Activated naive CD8-positive, alpha-beta T cell treated with anti-CD3 and anti-CD28 coated beads for 36 hours (primary cell): ENCODE results near the gene PPP1R13L. TPM values are rescaled to one million over a fixed set of nuclear protein-coding genes. Genes with fewer than 3 reads are reported as not detected.
"Not testable (repeated sequence)": the region's sequence is repeated elsewhere in the genome, so short reads cannot be mapped to it uniquely, and the experiment has no call there.

ENCODE experiments used
- DNase-seq: peaks from one replicate; pipeline ENCODE4 v3.0.0; 2021
- H3K27ac Mint-ChIP-seq: one replicate; pipeline ENCODE4 v1.8.0; 2022; ENCODE audit warnings: mild to moderate bottlenecking, moderate library complexity, mixed read lengths
- H3K27me3 Mint-ChIP-seq: one replicate; pipeline ENCODE4 v1.8.0; 2022; ENCODE audit warnings: mild to moderate bottlenecking, mixed read lengths
- H3K36me3 Mint-ChIP-seq: one replicate; pipeline ENCODE4 v1.8.0; 2021; ENCODE audit warnings: mild to moderate bottlenecking, mixed read lengths
- H3K4me1 Mint-ChIP-seq: one replicate; pipeline ENCODE4 v1.8.0; 2021; ENCODE audit warnings: mixed read lengths
- H3K4me3 Mint-ChIP-seq: one replicate; pipeline ENCODE4 v1.8.0; 2022; ENCODE audit warnings: mild to moderate bottlenecking, moderate library complexity, mixed read lengths
- H3K9me3 Mint-ChIP-seq: one replicate; pipeline ENCODE4 v1.8.0; 2022; ENCODE audit warnings: mixed read lengths
- total RNA-seq, 2 experiments: library from RNA; stranded (reverse); gene quantifications; one replicate each; pipeline ENCODE4 v1.2.3, GENCODE V29; 2021

Gene PPP1R13L
- total RNA-seq, 2 experiments from 2014 or later = 3.6 to 4.7 TPM

DNA sequence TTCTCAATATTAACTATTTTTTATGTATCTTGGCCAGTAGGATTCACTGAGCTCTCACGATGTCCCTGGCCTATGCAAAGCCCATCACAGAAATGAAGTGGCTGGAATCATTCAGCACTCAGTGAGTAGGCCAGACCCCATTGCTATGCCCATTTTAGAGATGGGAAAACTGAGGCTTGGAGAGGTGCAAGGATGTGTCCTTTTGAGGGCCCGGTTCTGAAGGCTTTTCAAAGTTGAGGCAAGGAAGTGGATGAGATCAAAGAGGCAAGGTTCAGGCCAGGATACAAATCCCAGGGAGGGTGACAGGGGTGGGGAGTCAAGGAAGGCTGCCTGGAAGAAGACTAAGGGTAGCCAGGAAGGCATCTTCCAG lies 37.5 kb upstream of the PPP1R13L start:
- no peak overlapping the region for H3K27ac Mint-ChIP-seq
- peaks cover 32% of the 10 kb centered on the region for H3K4me1 Mint-ChIP-seq
- no peaks in the 10 kb centered on the region for H3K9me3 Mint-ChIP-seq
- no peak for DNase-seq
- H3K4me3 Mint-ChIP-seq = no peak overlapping the region
- H3K27me3 Mint-ChIP-seq = no peaks in the 10 kb centered on the region
- peaks cover 2% of the 10 kb centered on the region for H3K36me3 Mint-ChIP-seq

DNA sequence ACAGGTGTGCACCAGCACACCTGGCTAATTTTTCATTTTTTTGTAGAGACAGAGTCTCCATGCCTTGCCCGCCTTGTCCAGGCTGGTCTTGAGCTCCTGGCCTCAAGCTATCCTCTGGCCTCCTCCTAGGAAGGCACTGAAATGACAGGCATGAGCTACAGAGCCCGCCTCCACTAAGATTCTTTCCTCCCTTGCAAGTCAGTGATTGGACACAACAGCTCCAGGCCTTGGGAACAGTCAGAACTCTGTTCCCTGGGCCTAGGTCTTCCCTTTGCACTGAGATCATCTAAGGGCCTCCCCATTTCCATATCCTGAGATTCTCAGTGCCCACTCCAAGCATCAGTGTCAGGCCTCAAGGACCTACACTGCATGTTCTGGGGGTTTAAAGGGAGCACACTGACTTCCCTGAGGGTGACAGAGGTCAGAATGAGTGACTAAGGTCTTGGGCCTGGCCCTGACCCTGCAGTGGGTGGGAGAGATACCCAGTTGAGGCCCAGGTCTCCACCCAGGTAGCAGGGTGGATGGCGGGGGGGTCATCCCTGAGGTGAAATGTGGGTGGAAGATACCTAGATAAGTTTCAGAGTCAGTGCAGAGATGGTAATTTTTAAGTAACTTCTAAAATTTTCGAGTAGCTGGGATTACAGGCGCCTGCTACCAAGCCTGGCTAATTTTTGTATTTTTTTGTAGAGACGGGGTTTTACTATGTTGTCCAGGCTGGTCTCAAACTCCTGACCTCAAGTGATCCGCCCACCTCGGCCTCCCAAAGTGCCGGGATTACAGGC lies 36.2 kb upstream of the PPP1R13L start:
- peak overlapping the region; percentile 16 for H3K4me3 Mint-ChIP-seq
- peaks cover 31% of the 10 kb centered on the region for H3K4me1 Mint-ChIP-seq
- no peak overlapping the region for H3K27ac Mint-ChIP-seq
- no peak for DNase-seq
- H3K27me3 Mint-ChIP-seq = no peaks in the 10 kb centered on the region
- no peaks in the 10 kb centered on the region for H3K9me3 Mint-ChIP-seq
- H3K36me3 Mint-ChIP-seq = peaks cover 2% of the 10 kb centered on the region

DNA sequence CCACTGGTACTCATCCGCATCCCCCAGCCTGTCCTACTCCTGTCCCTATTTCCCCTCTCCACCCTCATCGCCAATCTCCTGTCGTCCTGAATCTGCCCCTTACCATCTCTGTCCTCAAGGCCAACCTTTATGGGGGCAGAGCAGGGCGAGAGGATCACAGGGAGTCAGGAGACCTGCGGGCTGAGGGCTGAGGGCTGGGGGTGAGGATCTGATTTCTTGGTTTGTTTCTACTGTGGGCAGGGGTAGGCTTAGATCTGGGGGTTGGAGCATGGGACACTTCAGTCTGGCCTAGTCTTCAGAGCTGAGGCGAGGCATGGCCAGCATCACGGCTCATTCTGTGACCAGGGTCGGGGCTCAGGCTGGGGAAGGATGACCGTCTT lies 35.4 kb upstream of the PPP1R13L start:
- peak overlapping the region; percentile 70 for H3K4me3 Mint-ChIP-seq
- no peaks in the 10 kb centered on the region for H3K27me3 Mint-ChIP-seq
- H3K4me1 Mint-ChIP-seq = peaks cover 29% of the 10 kb centered on the region
- H3K36me3 Mint-ChIP-seq = no peaks in the 10 kb centered on the region
- no peaks in the 10 kb centered on the region for H3K9me3 Mint-ChIP-seq
- peak overlapping the region; percentile 67 for H3K27ac Mint-ChIP-seq
- no peak for DNase-seq

DNA sequence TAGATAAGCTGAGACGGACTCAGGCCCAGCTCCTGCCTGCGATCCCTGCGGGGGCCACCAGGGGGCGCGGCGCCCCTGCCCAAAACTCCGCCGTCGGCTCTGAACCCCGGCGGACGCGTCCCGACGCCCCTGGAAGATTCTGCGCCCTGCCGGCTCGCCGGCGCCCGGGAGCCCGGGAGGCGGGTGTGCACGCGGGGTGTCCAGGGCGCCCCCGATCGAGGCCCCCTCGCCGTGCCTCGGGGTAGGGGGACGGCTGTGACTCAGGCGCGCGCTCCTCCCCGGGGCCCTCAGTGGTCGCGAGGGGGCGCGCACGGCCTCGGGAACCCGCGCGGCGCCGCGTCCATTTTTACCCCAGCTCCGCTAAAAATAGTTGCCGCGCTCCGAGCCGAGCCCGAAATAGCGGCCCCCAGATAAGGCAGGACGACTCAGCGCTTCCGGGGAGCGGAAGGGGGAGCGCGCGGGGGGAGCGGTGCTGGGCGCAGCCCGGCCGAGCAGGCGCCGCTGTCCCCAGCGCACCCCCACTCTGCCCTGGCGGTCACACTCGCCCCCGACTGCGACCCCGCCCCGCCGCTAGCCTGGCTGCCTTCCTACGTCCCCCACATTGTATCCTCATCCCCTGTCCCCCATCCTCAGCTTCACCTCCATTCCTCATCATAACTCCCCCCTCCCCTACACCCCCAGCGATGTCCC lies 34.8 kb upstream of the PPP1R13L start:
- H3K4me3 Mint-ChIP-seq = peak overlapping the region; percentile 70
- H3K36me3 Mint-ChIP-seq = no peaks in the 10 kb centered on the region
- H3K27me3 Mint-ChIP-seq = no peaks in the 10 kb centered on the region
- DNase-seq = peak; percentile 88
- H3K27ac Mint-ChIP-seq = peak overlapping the region; percentile 67
- peaks cover 26% of the 10 kb centered on the region for H3K4me1 Mint-ChIP-seq
- no peaks in the 10 kb centered on the region for H3K9me3 Mint-ChIP-seq

DNA sequence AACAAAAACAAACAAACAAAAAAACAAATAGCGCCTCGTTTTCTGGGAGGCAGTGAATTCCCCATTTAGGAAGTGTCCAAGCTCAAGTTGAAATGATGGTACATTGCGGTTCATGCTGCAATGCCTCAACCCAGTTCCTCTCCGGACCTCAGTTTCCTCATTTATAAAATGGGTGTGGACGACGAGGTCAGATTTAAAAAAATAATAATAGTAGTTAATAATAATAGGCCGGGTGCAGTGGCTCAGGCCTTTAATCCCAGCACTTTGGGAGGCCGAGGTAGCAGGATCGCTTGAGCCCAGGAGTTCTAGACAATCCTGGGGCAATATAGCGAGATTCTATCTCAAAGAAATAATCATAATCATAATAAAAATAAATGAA lies 34.3 kb upstream of the PPP1R13L start:
- no peaks in the 10 kb centered on the region for H3K9me3 Mint-ChIP-seq
- H3K36me3 Mint-ChIP-seq = no peaks in the 10 kb centered on the region
- H3K4me1 Mint-ChIP-seq = peaks cover 22% of the 10 kb centered on the region
- no peak overlapping the region for H3K27ac Mint-ChIP-seq
- H3K4me3 Mint-ChIP-seq = no peak overlapping the region
- no peaks in the 10 kb centered on the region for H3K27me3 Mint-ChIP-seq
- DNase-seq = no peak

DNA sequence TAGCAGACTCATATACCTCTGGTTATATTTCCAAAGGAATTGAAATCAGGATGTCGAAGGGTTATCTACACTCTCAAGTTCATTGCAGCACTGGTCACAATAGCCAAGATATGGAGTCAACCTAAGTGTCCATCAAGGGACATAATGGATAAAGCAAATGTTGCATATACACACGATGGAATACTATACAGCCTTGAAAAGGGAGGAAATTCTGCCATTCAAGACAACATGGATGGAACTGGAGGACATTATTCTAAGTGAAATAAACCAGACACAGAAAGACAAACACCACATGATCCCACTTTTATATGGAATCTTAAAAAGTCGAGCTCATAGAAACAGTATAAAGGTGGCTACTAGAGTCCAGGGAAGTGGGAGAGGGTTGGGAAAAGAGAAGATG lies 32.5 kb upstream of the PPP1R13L start:
- Mint-ChIP-seq H3K4me1 (peaks cover 8% of the 10 kb centered on the region), H3K27me3 (no peaks in the 10 kb centered on the region), H3K27ac (no peak overlapping the region), H3K9me3 (no peaks in the 10 kb centered on the region), H3K36me3 (no peaks in the 10 kb centered on the region), H3K4me3 (no peak overlapping the region)
- DNase-seq = no peak

DNA sequence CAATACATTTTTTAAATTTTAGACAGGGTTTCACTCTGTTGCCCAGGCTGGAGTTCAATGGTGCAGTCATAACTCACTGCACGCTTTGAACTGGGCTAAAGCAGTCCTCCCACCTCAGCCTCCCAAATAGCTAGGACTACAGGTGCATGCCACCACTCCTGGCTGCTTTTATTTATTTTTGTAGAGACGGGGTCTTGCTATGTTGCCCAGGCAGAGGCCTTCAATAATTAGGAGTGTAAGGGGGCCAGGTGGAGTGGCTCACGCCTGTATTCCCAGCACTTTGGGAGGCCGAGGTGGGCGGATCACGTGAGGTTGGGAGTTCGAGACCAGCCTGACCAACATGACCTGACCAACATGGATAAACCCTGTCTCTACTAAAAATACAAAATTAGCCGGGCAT lies 27.7 kb upstream of the PPP1R13L start:
- not testable (repeated sequence) for H3K4me3 Mint-ChIP-seq, H3K36me3 Mint-ChIP-seq, H3K9me3 Mint-ChIP-seq, H3K27me3 Mint-ChIP-seq, H3K4me1 Mint-ChIP-seq, DNase-seq, H3K27ac Mint-ChIP-seq

DNA sequence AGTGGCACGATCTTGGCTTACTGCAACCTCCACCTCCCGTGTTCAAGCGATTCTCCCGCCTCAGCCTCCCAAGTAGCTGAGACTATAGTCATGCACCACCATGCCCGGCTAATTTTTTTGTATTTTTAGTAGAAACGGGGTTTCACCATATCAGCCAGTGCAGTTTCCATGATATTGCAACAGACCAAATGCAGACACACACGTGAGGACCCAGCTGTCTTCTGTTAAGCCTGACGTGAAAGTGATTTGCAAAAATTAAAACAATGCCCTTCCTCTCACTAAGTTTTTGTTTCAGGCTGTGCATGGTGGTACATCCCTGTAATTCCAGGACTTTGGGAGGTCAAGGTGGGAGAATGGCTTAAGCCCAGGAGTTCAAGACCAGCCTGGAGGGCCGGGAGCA lies 26.1 kb upstream of the PPP1R13L start:
- peaks cover 17% of the 10 kb centered on the region for H3K27me3 Mint-ChIP-seq
- H3K36me3 Mint-ChIP-seq, H3K27ac Mint-ChIP-seq, H3K9me3 Mint-ChIP-seq, H3K4me1 Mint-ChIP-seq, DNase-seq, H3K4me3 Mint-ChIP-seq: not testable (repeated sequence)

DNA sequence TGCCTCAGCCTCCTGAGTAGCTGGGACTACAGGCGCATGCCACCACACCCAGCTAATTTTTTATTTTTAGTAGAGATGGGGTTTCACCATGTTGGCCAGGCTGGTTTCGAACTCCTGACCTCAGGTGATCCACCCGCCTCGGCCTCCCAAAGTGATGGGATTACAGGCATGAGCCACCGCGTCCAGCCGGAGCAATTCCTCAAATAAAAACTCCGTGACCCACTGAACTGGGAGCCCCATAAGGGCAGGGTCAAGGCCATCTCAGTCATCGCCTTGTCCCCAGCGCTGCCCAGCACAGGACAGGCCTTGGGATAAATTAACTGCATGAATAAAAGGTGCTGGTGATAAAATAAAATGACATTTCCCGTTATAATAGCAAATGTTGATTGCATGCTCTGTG lies 25.0 kb upstream of the PPP1R13L start:
- peaks cover 17% of the 10 kb centered on the region for H3K27me3 Mint-ChIP-seq
- H3K27ac Mint-ChIP-seq, DNase-seq, H3K9me3 Mint-ChIP-seq, H3K4me3 Mint-ChIP-seq, H3K36me3 Mint-ChIP-seq: not testable (repeated sequence)
- peaks cover 12% of the 10 kb centered on the region for H3K4me1 Mint-ChIP-seq

DNA sequence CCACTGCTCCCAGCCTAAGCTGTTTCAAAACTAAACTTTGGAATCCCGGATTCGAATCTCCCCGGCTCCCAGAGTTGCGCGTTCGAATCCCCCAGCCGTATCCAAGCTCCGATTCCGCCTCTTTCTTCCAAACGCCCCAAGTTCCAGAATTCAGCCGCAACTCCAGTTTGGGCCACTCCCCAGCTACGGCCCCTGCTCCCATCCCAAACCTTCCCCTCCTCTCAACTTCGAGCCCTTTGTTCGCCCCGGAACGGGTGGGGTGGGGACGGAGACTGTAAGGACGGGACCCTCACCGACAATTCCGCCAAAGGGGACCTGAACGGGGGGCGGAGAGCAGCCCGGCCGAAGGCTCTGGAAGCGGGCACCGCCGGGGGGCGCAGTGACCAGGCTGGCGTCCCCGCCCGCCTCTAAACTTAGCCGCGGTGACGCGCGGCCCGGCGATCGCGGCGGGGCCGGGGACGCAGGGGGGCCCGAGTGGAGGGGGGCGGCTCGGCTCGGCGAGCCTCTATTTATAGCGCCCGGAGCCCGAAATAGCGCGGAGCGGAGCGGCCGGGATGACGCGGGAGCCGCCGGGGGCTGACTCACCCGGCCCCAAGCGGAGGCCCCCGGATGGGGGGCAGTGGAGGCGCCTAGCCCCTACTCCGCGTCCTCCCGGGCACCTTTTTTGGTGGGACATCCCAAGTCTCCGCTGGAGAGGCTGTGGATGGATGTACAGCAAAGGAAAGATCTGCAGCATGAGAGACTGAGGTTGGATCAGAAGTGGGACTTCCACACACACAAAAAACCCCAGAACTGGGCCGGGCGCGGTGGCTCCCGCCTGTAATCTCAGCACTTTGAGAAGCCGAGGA lies 23.7 kb upstream of the PPP1R13L start:
- Mint-ChIP-seq H3K4me1 (peaks cover 22% of the 10 kb centered on the region), H3K27ac (no peak overlapping the region), H3K9me3 (no peaks in the 10 kb centered on the region), H3K4me3 (peak overlapping the region; percentile 75), H3K36me3 (no peaks in the 10 kb centered on the region), H3K27me3 (peaks cover 17% of the 10 kb centered on the region)
- DNase-seq = peak; percentile 42

DNA sequence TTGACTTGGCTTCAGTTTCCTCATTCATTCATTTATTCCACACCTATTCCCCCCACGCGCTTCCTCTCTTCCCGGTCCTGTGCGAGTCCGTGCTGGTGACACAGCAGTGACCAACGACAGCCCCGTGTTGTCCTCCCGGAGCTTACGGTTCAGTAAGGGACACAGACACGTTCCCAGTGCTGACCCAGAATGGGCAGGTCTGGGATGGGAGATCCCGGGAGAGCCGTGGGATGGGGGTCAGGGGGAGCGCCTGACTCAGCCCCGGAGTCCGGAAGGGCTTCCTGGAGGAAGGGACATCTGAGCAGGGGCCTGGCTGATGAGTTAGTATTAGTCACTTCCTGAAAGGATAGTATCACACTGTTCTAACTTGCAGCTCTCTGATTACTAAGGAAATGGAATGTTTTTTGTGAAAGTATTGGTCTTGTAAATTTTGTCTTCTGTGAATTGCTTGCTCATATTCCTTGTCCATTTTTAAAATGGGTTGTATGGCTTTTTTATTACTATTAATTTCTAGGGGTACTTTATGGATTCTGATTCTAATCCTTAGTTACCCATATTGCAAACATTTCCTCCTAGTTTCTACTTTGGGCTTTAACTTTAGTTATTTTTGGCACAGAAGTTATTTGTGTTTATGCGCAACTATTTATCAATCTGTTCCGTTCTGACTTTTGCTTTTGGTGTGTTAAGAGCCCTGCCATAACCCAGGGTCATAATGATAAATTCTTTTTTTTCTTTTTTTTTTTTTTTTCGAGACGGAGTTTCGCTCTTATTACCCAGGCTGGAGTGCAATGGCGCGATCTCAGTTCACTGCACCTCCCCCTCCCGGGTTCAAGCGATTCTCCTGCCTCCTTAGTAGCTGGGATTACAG lies 19.6 kb upstream of the PPP1R13L start:
- Mint-ChIP-seq H3K27me3 (peaks cover 17% of the 10 kb centered on the region), H3K4me3 (peak overlapping the region; percentile 95), H3K4me1 (peaks cover 50% of the 10 kb centered on the region), H3K27ac (peak overlapping the region; percentile 96), H3K9me3 (no peaks in the 10 kb centered on the region), H3K36me3 (peaks cover 13% of the 10 kb centered on the region)
- peak; percentile 64 for DNase-seq

DNA sequence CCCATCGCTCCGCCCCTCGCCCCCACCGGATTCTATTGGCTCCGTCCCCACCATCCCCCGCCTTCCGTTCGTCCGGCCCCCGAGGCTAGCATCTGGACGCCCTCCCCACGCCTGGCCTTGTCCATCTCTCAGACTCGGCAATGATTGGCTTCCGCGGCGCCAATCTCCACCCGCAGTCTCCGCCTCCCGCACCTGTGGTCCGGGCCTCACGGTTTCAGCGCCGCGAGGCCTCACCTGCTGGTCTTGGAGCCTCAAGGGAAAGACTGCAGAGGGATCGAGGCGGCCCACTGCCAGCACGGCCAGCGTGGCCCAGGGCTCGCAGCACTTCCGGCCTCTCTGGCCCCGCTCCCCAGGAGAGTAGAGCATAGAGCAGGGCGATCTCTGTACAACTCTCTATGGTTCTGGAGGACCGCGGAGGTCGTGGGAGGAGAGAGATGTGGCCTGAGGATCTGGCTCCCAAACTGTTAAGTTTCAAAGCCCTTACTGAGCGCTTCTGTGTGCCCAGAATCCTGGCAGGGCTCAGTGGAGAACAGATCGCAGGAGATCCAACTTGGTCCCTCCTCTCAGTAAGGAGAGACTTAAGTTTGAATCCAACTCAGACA lies 18.8 kb upstream of the PPP1R13L start, which contains the start of gene ERCC1:
Gene ERCC1, minus strand, starts transcription at position 329 of the 602 bp plus-strand sequence. CDS start 543 bp downstream, outside the sequence.
- peak; percentile 89 for DNase-seq
- Mint-ChIP-seq H3K27me3 (peaks cover 17% of the 10 kb centered on the region), H3K4me1 (peaks cover 55% of the 10 kb centered on the region), H3K4me3 (peak within 1 kb of the TSS; percentile 95), H3K36me3 (peaks cover 13% of the 10 kb centered on the region), H3K9me3 (no peaks in the 10 kb centered on the region), H3K27ac (peak within 1 kb of the TSS; percentile 96)

DNA sequence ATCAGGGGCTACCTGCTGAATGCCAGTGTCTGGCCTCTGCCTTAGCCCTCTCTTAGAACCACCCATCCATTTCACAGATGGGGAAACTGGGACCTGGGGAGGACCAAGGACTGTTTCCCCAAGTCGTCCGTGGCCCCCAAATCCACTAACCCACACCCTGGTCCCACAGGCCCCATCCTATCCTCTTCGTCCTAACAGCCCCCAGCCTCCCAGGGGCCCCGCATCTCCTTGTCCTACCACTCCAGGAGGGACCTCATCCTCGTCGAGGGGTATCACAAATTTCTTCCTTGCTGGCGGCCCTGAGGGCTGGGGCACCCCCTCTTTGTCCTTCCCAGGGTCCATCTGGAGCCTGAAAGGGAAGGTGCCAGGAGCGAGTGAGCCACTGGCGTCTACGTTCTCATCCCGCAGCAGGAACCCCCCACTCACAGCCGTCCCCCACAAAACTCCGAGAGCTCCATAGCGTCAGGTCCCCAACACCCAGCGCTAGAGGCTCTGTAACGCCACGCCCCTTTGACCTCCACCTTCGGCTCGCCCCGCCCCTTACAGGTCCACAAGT lies 18.2 kb upstream of the PPP1R13L start:
- no peak for DNase-seq
- peak overlapping the region; percentile 96 for H3K27ac Mint-ChIP-seq
- H3K36me3 Mint-ChIP-seq = peaks cover 13% of the 10 kb centered on the region
- H3K9me3 Mint-ChIP-seq = no peaks in the 10 kb centered on the region
- H3K4me1 Mint-ChIP-seq = peaks cover 53% of the 10 kb centered on the region
- peak overlapping the region; percentile 95 for H3K4me3 Mint-ChIP-seq
- H3K27me3 Mint-ChIP-seq = peaks cover 12% of the 10 kb centered on the region
